Hepatocyte (in vitro differentiated cells): ENCODE measurements around the gene UPK2. TPM values are rescaled to one million over a fixed set of nuclear protein-coding genes. Genes with fewer than 3 reads are reported as not detected.

Source experiments
- DNase-seq: peaks from one replicate; pipeline ENCODE4 v3.0.0-alpha.2; 2016; ENCODE audit warnings: low spot score
- H2AFZ ChIP-seq: fragments of 200-600 bp; sonication (generic); 2 replicates; pipeline ENCODE4 v1.6.0; 2016; ENCODE audit warnings: antibody characterized with exemption, mild to moderate bottlenecking
- H3K27ac ChIP-seq: fragments of 200-600 bp; sonication (generic); 2 replicates; pipeline ENCODE4 v1.5.1; 2016; ENCODE audit warnings: mild to moderate bottlenecking
- H3K27me3 ChIP-seq: fragments of 200-600 bp; sonication (generic); 2 replicates; pipeline ENCODE4 v1.6.1; 2016
- H3K36me3 ChIP-seq: fragments of 200-600 bp; sonication (generic); replicated peaks from 2 replicates; pipeline ENCODE4 v1.5.1; 2016; ENCODE audit warnings: low read depth; ENCODE audit not compliant: insufficient read depth
- H3K4me1 ChIP-seq: fragments of 200-600 bp; sonication (generic); 2 replicates; pipeline ENCODE4 v1.5.1; 2016; ENCODE audit warnings: mild to moderate bottlenecking, moderate library complexity; ENCODE audit not compliant: insufficient read depth
- H3K4me2 ChIP-seq: fragments of 200-600 bp; sonication (generic); 2 replicates; pipeline ENCODE4 v1.6.0; 2016
- H3K4me3 ChIP-seq: fragments of 200-600 bp; sonication (generic); 2 replicates; pipeline ENCODE4 v1.5.1; 2016; ENCODE audit warnings: mild to moderate bottlenecking
- H3K79me2 ChIP-seq: fragments of 200-600 bp; sonication (generic); 2 replicates; pipeline ENCODE4 v1.6.0; 2017; ENCODE audit warnings: mild to moderate bottlenecking
- H3K9me2 ChIP-seq: fragments of 200-600 bp; sonication (generic); replicated peaks from 2 replicates; pipeline ENCODE4 v1.6.0; 2017; ENCODE audit warnings: mild to moderate bottlenecking; ENCODE audit not compliant: insufficient read depth
- H3K9me3 ChIP-seq: fragments of 200-600 bp; sonication (generic); 2 replicates; pipeline ENCODE4 v1.5.1; 2016; ENCODE audit warnings: low read depth, mild to moderate bottlenecking
- H4K20me1 ChIP-seq: fragments of 200-600 bp; sonication (generic); 2 replicates; pipeline ENCODE4 v1.6.0; 2016; ENCODE audit warnings: mild to moderate bottlenecking; ENCODE audit not compliant: insufficient read depth, poor library complexity, severe bottlenecking
- EZH2 ChIP-seq: fragments of 200-600 bp; sonication (generic); IDR thresholded peaks from 2 replicates; pipeline ENCODE4 v1.6.1; 2016; ENCODE audit warnings: antibody characterized with exemption, mild to moderate bottlenecking, borderline replicate concordance
- EZH2phosphoT487 ChIP-seq: fragments of 200-600 bp; sonication (generic); IDR thresholded peaks from one replicate; pipeline ENCODE4 v1.6.1; 2018; ENCODE audit warnings: antibody characterized with exemption, mild to moderate bottlenecking, low read depth, moderate library complexity; ENCODE audit not compliant: unreplicated experiment, severe bottlenecking
- WGBS: methylation state at CpG from one replicate; pipeline ENCODE4 v1.1.6; 2016; ENCODE audit warnings: low lambda C conversion rate; ENCODE audit errors: missing lambda C conversion rate; 5-methylcytosine and 5-hydroxymethylcytosine counted together
- polyA plus RNA-seq: library from polyadenylated mRNA; unstranded; fragments of >200 nt; fragmentation: Nextera tagmentation; extraction: Ambion mirVana; gene quantifications from 2 replicates; pipeline ENCODE4 v1.2.1, GENCODE V29; 2016
- total RNA-seq: library from RNA; depleted of rRNA; stranded (reverse); fragments of >200 nt; gene quantifications from 2 replicates; pipeline ENCODE4 v1.2.3, GENCODE V29; 2014
- TF ChIP-seq, protein P1 (sequence below): fragments of 200-600 bp; sonication (generic); IDR thresholded peaks from 2 replicates; pipeline ENCODE4 v1.5.1; 2016; ENCODE audit warnings: antibody characterized with exemption, mild to moderate bottlenecking; ENCODE audit not compliant: poor library complexity

Gene UPK2
- total RNA-seq, result 2.2 and 3.6 TPM in 2 replicates
- polyA plus RNA-seq, result 55.3 and 101 TPM in 2 replicates

DNA sequence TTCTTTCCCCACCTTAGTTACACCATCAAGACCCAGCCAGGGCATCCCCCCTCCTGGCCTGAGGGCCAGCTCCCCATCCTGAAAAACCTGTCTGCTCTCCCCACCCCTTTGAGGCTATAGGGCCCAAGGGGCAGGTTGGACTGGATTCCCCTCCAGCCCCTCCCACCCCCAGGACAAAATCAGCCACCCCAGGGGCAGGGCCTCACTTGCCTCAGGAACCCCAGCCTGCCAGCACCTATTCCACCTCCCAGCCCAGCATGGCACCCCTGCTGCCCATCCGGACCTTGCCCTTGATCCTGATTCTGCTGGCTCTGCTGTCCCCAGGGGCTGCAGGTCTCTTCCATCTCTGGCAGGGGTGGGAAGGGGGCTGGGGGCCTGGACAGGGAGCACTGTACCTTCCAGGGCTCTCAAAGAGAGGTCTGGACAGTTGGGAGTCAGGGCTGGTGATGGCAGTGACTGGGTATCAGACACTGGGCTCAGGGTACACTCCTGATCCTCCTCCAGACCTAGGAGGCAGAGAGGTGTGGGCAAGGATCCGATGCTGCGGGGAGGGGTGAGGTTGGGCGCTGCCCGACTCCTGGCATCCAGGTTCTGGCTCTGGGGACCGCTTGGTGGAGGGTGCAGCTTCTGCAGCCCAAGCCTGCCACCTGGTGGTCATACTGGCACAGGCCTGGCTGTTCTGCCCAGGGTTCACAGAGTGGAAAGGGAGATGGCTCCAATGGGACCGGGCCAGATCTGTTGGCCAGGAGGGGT lies at the start of gene UPK2:
TSS of gene UPK2 (plus strand) at position 205 of the 753 bp plus-strand sequence. CDS start at position 258, 53 bp downstream.
- no peaks in the 10 kb centered on the region for H4K20me1 ChIP-seq
- TF ChIP-seq EZH2, result no peak
- TF ChIP-seq EZH2phosphoT487, result no peak
- TF ChIP-seq, protein P1, sequence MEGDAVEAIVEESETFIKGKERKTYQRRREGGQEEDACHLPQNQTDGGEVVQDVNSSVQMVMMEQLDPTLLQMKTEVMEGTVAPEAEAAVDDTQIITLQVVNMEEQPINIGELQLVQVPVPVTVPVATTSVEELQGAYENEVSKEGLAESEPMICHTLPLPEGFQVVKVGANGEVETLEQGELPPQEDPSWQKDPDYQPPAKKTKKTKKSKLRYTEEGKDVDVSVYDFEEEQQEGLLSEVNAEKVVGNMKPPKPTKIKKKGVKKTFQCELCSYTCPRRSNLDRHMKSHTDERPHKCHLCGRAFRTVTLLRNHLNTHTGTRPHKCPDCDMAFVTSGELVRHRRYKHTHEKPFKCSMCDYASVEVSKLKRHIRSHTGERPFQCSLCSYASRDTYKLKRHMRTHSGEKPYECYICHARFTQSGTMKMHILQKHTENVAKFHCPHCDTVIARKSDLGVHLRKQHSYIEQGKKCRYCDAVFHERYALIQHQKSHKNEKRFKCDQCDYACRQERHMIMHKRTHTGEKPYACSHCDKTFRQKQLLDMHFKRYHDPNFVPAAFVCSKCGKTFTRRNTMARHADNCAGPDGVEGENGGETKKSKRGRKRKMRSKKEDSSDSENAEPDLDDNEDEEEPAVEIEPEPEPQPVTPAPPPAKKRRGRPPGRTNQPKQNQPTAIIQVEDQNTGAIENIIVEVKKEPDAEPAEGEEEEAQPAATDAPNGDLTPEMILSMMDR, result peak; percentile 93
- no peaks in the 10 kb centered on the region for H3K36me3 ChIP-seq
- H3K27me3 ChIP-seq, result no peaks in the 10 kb centered on the region
- DNase-seq, result peak; percentile 94
- H3K4me2 ChIP-seq, result no peak within 1 kb of the TSS
- no peak within 1 kb of the TSS for H3K4me3 ChIP-seq
- H2AFZ ChIP-seq, result no peak within 1 kb of the TSS
- no peaks in the 10 kb centered on the region for H3K9me3 ChIP-seq
- no peaks in the 10 kb centered on the region for H3K4me1 ChIP-seq
- no peaks in the 10 kb centered on the region for H3K9me2 ChIP-seq
- 11% methylated on average over 7 of the region's 7 CpGs for WGBS
- H3K27ac ChIP-seq, result no peak within 1 kb of the TSS
- H3K79me2 ChIP-seq, result no peaks in the 10 kb centered on the region

DNA sequence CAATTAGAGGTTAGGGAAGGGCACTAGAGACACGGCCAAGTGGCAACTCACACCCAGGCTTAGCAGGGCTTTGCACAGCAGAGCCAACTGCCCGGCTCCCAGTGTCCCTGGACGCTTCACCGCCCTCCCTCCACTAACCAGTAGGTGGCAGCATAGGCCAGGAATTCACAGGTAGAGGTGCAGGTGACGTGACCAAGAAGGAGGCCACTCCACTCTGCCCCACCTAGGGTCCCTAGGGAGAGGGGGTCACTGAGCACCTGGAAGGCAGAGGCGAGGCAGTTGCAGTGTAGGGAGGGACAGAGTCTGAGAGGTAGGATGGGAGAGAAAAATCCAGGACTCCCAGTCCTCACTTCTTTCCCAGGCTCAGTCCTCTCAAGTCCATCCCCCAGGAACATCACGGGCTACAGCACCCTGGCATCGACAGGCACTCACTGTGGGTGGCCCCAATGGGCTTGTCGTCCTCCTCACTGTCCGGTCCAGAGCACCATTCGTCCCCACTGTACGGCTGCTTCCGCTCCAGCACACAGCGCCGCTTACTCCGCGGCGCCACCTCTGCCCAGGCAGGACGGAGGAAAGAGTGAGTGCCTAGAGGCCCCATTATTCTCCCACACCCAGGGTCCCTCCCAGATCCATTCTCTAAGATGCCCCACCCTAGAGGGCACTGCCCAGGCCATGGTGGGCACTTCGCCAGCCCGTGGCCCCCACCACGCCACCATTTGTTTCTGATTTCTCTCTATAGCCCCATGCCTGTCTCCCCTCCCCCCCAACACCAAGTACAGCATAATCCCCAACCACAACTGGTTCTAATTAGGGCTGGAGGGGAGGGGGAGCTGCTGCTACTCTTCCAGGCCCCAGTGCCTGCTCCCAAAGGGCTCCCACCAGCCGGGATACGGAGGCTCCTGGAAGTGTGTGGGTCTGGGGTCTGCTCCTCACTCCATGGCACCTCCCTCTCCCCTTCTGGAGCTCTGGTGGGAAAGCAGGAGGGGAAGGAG lies 48.8 kb upstream of the UPK2 start:
- no peak overlapping the region for H2AFZ ChIP-seq
- H3K9me3 ChIP-seq, result no peaks in the 10 kb centered on the region
- TF ChIP-seq EZH2phosphoT487, result no peak
- TF ChIP-seq, protein P1, result peak; percentile 92
- no peak for TF ChIP-seq EZH2
- no peaks in the 10 kb centered on the region for H3K36me3 ChIP-seq
- peak overlapping the region; percentile 99 for H3K27ac ChIP-seq
- peak overlapping the region; percentile 91 for H3K4me2 ChIP-seq
- H3K27me3 ChIP-seq, result no peaks in the 10 kb centered on the region
- peaks cover 47% of the 10 kb centered on the region for H3K4me1 ChIP-seq
- 31% methylated on average over 22 of the region's 24 CpGs for WGBS
- peaks cover 71% of the 10 kb centered on the region for H3K79me2 ChIP-seq
- H3K4me3 ChIP-seq, result no peak overlapping the region
- H3K9me2 ChIP-seq, result no peaks in the 10 kb centered on the region
- peak; percentile 88 for DNase-seq
- H4K20me1 ChIP-seq, result peaks cover 24% of the 10 kb centered on the region

DNA sequence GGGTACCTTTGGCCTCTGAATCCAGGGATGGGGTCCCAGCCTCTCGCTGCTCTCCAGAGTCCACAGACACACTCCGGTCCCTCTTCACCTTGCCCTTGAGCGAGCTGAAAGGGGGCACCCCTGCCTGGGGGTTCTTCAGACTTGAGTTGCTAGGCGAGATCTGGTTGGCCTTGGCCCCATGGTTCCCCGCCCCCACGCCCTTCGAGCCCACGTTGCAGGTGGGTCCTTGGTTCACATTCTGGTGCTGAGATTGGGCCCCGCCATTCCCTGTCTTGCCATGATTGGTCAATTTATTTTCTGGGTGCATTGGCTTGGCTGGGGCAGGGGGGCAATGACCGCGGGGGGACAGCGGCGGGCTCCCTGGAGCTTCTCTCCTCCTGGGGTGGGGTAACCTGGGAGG lies 47.8 kb upstream of the UPK2 start:
- H3K4me3 ChIP-seq, result no peak overlapping the region
- H2AFZ ChIP-seq, result no peak overlapping the region
- peaks cover 56% of the 10 kb centered on the region for H3K4me1 ChIP-seq
- WGBS, result 83% methylated on average over 13 of the region's 13 CpGs
- peaks cover 19% of the 10 kb centered on the region for H4K20me1 ChIP-seq
- TF ChIP-seq, protein P1, result no peak
- TF ChIP-seq EZH2, result no peak
- TF ChIP-seq EZH2phosphoT487, result no peak
- DNase-seq, result no peak
- H3K27ac ChIP-seq, result peak overlapping the region; percentile 99
- no peaks in the 10 kb centered on the region for H3K27me3 ChIP-seq
- H3K9me2 ChIP-seq, result no peaks in the 10 kb centered on the region
- H3K79me2 ChIP-seq, result peaks cover 77% of the 10 kb centered on the region
- peak overlapping the region; percentile 91 for H3K4me2 ChIP-seq
- no peaks in the 10 kb centered on the region for H3K36me3 ChIP-seq
- H3K9me3 ChIP-seq, result no peaks in the 10 kb centered on the region
